ENCODE data around the gene IER5.

DNA sequence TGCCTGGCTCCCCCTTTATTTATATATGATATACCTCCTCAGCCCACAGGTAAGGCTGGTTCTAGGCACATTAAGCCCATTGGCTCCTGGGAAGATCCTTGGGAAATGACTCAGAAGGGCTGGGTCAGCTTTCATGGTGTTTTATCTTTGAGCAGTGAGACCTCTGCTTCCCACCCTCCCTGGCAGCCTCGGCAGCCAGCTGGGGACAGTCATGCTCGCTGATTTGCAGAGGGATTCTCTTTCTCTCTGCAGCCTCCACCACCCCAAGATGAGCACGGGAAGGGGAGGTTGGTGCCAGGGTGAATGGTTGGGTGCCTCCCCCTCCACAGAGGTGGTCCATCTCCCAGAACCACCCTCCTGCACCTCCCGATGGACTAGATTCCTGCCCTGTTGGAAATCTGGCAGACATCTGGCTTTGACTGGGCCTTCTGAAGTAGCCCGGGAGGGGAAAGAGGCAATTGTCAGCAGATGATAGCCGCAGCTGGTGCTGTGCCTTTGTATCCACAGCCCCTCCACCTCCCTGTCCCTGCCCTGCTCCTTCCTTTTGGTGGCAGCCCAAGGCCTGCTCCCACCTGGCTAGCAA lies 24.6 kb downstream of the IER5 start:
- no peak for TF ChIP-seq MEIS1 (CRISPR knock-in tag; IDR thresholded peaks at IDR 0.05; ENCODE audit: borderline replicate concordance)
- TF ChIP-seq, protein P1, sequence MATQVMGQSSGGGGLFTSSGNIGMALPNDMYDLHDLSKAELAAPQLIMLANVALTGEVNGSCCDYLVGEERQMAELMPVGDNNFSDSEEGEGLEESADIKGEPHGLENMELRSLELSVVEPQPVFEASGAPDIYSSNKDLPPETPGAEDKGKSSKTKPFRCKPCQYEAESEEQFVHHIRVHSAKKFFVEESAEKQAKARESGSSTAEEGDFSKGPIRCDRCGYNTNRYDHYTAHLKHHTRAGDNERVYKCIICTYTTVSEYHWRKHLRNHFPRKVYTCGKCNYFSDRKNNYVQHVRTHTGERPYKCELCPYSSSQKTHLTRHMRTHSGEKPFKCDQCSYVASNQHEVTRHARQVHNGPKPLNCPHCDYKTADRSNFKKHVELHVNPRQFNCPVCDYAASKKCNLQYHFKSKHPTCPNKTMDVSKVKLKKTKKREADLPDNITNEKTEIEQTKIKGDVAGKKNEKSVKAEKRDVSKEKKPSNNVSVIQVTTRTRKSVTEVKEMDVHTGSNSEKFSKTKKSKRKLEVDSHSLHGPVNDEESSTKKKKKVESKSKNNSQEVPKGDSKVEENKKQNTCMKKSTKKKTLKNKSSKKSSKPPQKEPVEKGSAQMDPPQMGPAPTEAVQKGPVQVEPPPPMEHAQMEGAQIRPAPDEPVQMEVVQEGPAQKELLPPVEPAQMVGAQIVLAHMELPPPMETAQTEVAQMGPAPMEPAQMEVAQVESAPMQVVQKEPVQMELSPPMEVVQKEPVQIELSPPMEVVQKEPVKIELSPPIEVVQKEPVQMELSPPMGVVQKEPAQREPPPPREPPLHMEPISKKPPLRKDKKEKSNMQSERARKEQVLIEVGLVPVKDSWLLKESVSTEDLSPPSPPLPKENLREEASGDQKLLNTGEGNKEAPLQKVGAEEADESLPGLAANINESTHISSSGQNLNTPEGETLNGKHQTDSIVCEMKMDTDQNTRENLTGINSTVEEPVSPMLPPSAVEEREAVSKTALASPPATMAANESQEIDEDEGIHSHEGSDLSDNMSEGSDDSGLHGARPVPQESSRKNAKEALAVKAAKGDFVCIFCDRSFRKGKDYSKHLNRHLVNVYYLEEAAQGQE (tag by site-specific recombination; IDR thresholded peaks at IDR 0.05) = no peak
- no peak for TF ChIP-seq ZNF311 (tag by site-specific recombination; IDR thresholded peaks at IDR 0.05; ENCODE audit: borderline replicate concordance)
- TF ChIP-seq, protein P2, sequence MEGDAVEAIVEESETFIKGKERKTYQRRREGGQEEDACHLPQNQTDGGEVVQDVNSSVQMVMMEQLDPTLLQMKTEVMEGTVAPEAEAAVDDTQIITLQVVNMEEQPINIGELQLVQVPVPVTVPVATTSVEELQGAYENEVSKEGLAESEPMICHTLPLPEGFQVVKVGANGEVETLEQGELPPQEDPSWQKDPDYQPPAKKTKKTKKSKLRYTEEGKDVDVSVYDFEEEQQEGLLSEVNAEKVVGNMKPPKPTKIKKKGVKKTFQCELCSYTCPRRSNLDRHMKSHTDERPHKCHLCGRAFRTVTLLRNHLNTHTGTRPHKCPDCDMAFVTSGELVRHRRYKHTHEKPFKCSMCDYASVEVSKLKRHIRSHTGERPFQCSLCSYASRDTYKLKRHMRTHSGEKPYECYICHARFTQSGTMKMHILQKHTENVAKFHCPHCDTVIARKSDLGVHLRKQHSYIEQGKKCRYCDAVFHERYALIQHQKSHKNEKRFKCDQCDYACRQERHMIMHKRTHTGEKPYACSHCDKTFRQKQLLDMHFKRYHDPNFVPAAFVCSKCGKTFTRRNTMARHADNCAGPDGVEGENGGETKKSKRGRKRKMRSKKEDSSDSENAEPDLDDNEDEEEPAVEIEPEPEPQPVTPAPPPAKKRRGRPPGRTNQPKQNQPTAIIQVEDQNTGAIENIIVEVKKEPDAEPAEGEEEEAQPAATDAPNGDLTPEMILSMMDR (tag by site-specific recombination; IDR thresholded peaks at IDR 0.05) = no peak
- TF ChIP-seq, protein P3, sequence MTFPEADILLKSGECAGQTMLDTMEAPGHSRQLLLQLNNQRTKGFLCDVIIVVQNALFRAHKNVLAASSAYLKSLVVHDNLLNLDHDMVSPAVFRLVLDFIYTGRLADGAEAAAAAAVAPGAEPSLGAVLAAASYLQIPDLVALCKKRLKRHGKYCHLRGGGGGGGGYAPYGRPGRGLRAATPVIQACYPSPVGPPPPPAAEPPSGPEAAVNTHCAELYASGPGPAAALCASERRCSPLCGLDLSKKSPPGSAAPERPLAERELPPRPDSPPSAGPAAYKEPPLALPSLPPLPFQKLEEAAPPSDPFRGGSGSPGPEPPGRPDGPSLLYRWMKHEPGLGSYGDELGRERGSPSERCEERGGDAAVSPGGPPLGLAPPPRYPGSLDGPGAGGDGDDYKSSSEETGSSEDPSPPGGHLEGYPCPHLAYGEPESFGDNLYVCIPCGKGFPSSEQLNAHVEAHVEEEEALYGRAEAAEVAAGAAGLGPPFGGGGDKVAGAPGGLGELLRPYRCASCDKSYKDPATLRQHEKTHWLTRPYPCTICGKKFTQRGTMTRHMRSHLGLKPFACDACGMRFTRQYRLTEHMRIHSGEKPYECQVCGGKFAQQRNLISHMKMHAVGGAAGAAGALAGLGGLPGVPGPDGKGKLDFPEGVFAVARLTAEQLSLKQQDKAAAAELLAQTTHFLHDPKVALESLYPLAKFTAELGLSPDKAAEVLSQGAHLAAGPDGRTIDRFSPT (tag by site-specific recombination; IDR thresholded peaks at IDR 0.05) = no peak

All from HEK293 (cell line).